ENCODE results near the gene INHA.

- TF ChIP-seq TAF1 (IDR thresholded peaks at IDR 0.05; ENCODE audit: borderline replicate concordance, insufficient read depth, low read length) (no peak), POLR2AphosphoS5 (IDR thresholded peaks at IDR 0.05; ENCODE audit: low read depth, low read length) (no peak), SIN3A (IDR thresholded peaks at IDR 0.05; ENCODE audit: borderline replicate concordance, insufficient read depth, low read length) (no peak), REST (IDR thresholded peaks at IDR 0.05; ENCODE audit: insufficient read depth in 1 of 2, low read depth in 2 of 2, low read length in 2 of 2) (no peak)
Observed at GRCh38 chr2:219545943-219546352, 26.2 kb upstream of the INHA start.

All from PFSK-1 (cell line).